HFF-Myc (cell line): ENCODE data around the gene ST6GALNAC3.

Experiments
- DNase-seq: peaks from one replicate; pipeline ENCODE4 v3.0.0-alpha.2; 2011; ENCODE audit warnings: low read depth; ENCODE audit errors: extremely low read depth
- H3K4me3 ChIP-seq: replicated peaks from 2 replicates; pipeline ENCODE4 v1.5.1; 2011; ENCODE audit warnings: low read depth, mild to moderate bottlenecking, control low read depth, low read length
- CTCF ChIP-seq: IDR thresholded peaks from 2 replicates; pipeline ENCODE4 v1.5.1; 2012; ENCODE audit warnings: mild to moderate bottlenecking, low read depth, low read length, control low read depth; ENCODE audit errors: missing control alignments

ST6GALNAC3 gene

GRCh38 chr1:76473591-76473990 is 399.0 kb downstream of the ST6GALNAC3 start:
- DNase-seq = no peak
- no peak overlapping the region for H3K4me3 ChIP-seq
- TF ChIP-seq CTCF = no peak

DNA sequence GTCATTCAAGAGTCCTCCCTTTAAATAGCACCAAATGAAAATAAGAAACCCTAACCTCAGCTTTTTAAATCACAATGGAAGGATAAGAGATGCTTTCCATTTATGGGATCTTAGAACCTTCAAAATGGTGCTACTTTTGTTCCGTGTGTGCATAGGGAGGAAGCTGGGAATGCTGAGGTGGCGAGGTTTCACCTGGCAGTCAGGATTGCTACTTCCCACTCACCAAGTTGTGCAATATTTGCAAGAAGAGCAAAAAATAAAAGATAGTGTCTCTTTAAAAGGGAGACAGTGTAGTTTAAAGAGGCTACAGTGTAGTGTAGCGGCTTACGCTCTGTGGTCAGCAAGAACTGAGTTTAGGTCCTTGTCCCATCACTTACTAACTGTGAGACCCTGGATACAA is 400.4 kb downstream of the ST6GALNAC3 start:
- DNase-seq = no peak
- no peak overlapping the region for H3K4me3 ChIP-seq
- no peak for TF ChIP-seq CTCF

DNA sequence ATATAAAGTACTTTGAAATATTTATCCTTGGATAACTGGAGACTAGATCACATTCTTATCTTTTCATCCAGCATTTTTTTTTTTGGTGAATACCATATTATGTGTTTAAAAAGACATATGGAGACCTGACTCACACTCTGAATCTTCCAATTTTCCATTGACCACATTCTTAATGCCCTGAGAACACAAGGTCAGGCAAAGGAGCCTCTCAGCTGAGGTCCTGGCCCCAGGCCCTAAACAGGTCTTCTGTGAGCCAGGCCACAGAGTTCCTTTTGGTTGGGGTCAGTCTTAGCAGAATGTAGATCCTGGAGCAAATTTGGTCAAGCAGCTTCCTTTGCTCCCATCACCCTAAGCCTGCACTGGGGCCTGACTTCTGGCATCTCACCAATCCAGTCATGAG is 402.6 kb downstream of the ST6GALNAC3 start:
- no peak for DNase-seq
- H3K4me3 ChIP-seq = no peak overlapping the region
- TF ChIP-seq CTCF = no peak

DNA sequence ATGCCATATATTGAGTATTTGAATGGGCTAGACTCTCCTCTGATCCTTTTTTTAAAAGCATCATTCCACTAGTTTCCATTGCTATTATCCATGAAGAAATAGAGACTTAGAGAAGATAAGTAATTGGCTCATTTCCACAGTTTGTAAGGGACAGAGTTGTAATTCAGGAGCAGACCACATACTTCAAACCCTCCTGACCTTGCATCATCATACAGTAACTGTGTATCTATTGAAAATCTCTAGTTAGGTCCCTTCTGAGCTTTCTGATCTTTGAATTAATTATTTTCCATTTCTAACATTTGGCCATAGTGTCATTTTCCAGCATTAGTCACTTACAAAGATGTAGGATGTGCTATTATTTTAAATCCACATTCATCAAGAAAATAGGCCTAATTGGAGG is 406.3 kb downstream of the ST6GALNAC3 start:
- no peak for TF ChIP-seq CTCF
- DNase-seq = no peak
- no peak overlapping the region for H3K4me3 ChIP-seq

GRCh38 chr1:76481672-76482071 is 407.1 kb downstream of the ST6GALNAC3 start:
- no peak for DNase-seq
- TF ChIP-seq CTCF = no peak
- H3K4me3 ChIP-seq = no peak overlapping the region

DNA sequence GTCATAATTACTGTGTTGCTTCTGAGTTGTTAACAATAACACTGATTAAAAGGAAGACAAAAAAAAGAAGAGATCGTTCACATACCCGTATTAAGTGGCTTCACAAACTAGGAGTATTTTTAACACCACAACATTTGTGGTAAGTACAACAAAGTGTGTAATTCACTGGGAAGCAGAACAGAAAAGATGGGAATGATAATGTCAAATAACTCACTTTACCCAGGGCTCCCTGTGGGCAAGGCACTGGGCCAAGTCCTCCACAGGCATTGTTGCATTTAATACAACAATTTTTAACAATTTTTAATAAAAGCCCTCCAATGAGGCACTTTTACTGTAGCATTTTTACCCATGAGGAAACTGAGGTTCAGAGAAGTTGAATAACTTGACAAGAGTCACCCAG is 407.7 kb downstream of the ST6GALNAC3 start:
- no peak overlapping the region for H3K4me3 ChIP-seq
- TF ChIP-seq CTCF = no peak
- no peak for DNase-seq

DNA sequence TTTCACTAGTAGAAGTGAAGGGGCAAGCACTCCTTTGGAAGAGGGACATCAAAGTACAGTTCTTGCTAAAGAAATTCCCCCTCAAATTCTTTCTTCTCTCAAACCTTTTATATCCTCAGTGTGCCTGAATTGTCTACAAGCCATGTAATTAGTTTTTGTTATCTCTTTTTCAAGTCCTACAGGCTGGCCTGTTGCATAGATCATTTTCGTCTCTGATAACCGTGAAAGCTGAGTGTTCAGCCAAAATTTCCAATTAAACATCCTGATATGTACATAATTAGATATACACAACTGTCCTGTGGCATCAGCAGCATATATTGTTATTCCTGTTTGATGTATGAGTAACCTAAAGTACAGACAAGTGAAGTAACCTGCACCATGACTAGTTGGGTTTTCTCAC is 417.2 kb downstream of the ST6GALNAC3 start:
- no peak for TF ChIP-seq CTCF
- no peak for DNase-seq
- no peak overlapping the region for H3K4me3 ChIP-seq
